IMR-90 (cell line): ENCODE data around the gene KCNN3.

Source experiments
- CEBPB ChIP-seq: IDR thresholded peaks from 2 replicates; pipeline ENCODE4 v1.6.1; 2012; ENCODE audit warnings: low read depth, low read length, improper control_type of control experiment
- CHD1 ChIP-seq: IDR thresholded peaks from 2 replicates; pipeline ENCODE4 v1.6.1; 2012; ENCODE audit warnings: low read depth, low read length, improper control_type of control experiment
- CTCF ChIP-seq: conservative IDR thresholded peaks from 2 replicates; pipeline ENCODE4 v1.5.1; 2012; ENCODE audit warnings: mild to moderate bottlenecking, low read depth, low read length, improper control_type of control experiment
- ELK1 ChIP-seq: fragments of 150-350 bp; IDR thresholded peaks from 2 replicates; pipeline ENCODE4 v1.6.1; 2016; ENCODE audit warnings: low read depth, mild to moderate bottlenecking, low read length, moderate library complexity, borderline replicate concordance
- FOS ChIP-seq: fragments of 150-350 bp; IDR thresholded peaks from 2 replicates; pipeline ENCODE4 v1.6.1; 2016; ENCODE audit warnings: low read depth, low read length
- MAFK ChIP-seq: IDR thresholded peaks from 2 replicates; pipeline ENCODE4 v1.6.1; 2012; ENCODE audit warnings: low read depth, low read length, improper control_type of control experiment
- MXI1 ChIP-seq: IDR thresholded peaks from 2 replicates; pipeline ENCODE4 v1.6.1; 2012; ENCODE audit warnings: low read depth, mild to moderate bottlenecking, low read length, moderate library complexity, borderline replicate concordance
- NFE2L2 ChIP-seq: fragments of 150-350 bp; IDR thresholded peaks from 2 replicates; pipeline ENCODE4 v1.6.1; 2016; ENCODE audit warnings: low read depth, mild to moderate bottlenecking, low read length
- POLR2A ChIP-seq: IDR thresholded peaks from 2 replicates; pipeline ENCODE4 v1.6.1; 2012; ENCODE audit warnings: mild to moderate bottlenecking, low read depth, low read length
- RAD21 ChIP-seq: IDR thresholded peaks from 2 replicates; pipeline ENCODE4 v1.6.1; 2012; ENCODE audit warnings: low read length, improper control_type of control experiment
- RCOR1 ChIP-seq: IDR thresholded peaks from 2 replicates; pipeline ENCODE4 v1.6.1; 2012; ENCODE audit warnings: mild to moderate bottlenecking, low read length, improper control_type of control experiment; ENCODE audit not compliant: insufficient replicate concordance
- RFX5 ChIP-seq: IDR thresholded peaks from 2 replicates; pipeline ENCODE4 v1.8.0; 2012; ENCODE audit warnings: low read depth, mild to moderate bottlenecking, low read length, moderate library complexity
- SMC3 ChIP-seq: fragments of 150-350 bp; IDR thresholded peaks from 2 replicates; pipeline ENCODE4 v1.6.1; 2016; ENCODE audit warnings: low read depth, mild to moderate bottlenecking, antibody characterized with exemption, low read length, moderate library complexity
- USF2 ChIP-seq: fragments of 150-350 bp; IDR thresholded peaks from 2 replicates; pipeline ENCODE4 v1.6.1; 2017; ENCODE audit warnings: mild to moderate bottlenecking, antibody characterized with exemption, low read length, low read depth

GRCh38 chr1:154712166-154712810 lies 157.8 kb downstream of the KCNN3 start:
- no peak for TF ChIP-seq CTCF
- no peak for TF ChIP-seq MXI1
- TF ChIP-seq CEBPB: no peak
- TF ChIP-seq POLR2A: no peak
- TF ChIP-seq CHD1: no peak
- TF ChIP-seq RAD21: no peak
- no peak for TF ChIP-seq SMC3
- TF ChIP-seq FOS: no peak
- TF ChIP-seq RCOR1: no peak
- TF ChIP-seq MAFK: no peak
- no peak for TF ChIP-seq RFX5
- TF ChIP-seq ELK1: no peak
- TF ChIP-seq USF2: no peak
- TF ChIP-seq NFE2L2: no peak
